GM23338 (cell line): ENCODE measurements around the gene CACHD1. TPM values are rescaled to one million over a fixed set of nuclear protein-coding genes. Genes with fewer than 3 reads are reported as not detected.

Experiments used
- ATAC-seq: fragments of 200-7000 bp; cut with Tn5 transposase; 3 replicates; pipeline ENCODE4 v1.9.1; 2020
- DNase-seq: peaks from one replicate; pipeline ENCODE4 v3.0.0-alpha.2; 2015; ENCODE audit warnings: low spot score
- H2AFZ ChIP-seq: fragments of 200-600 bp; sonication (generic); 2 replicates; pipeline ENCODE4 v1.8.0; 2016; ENCODE audit warnings: antibody characterized with exemption, mild to moderate bottlenecking, moderate library complexity
- H3F3A ChIP-seq: fragments of 200-600 bp; sonication (generic); replicated peaks from 2 replicates; pipeline ENCODE4 v1.8.0; 2017; ENCODE audit warnings: antibody characterized with exemption, mixed run types, low read depth
- H3K27ac ChIP-seq: fragments of 200-600 bp; sonication (generic); 2 replicates; pipeline ENCODE4 v1.6.1; 2016; ENCODE audit warnings: low read depth
- H3K27me3 ChIP-seq: fragments of 200-600 bp; sonication (generic); 2 replicates; pipeline ENCODE4 v1.8.0; 2016; ENCODE audit warnings: mild to moderate bottlenecking, mixed run types, moderate library complexity; ENCODE audit not compliant: insufficient read depth
- H3K36me3 ChIP-seq: fragments of 200-600 bp; sonication (generic); 2 replicates; pipeline ENCODE4 v1.8.0; 2016; ENCODE audit warnings: mild to moderate bottlenecking; ENCODE audit not compliant: insufficient read depth
- H3K4me1 ChIP-seq: fragments of 200-600 bp; sonication (generic); 2 replicates; pipeline ENCODE4 v1.8.0; 2016; ENCODE audit warnings: mild to moderate bottlenecking, moderate library complexity; ENCODE audit not compliant: insufficient read depth
- H3K4me2 ChIP-seq: fragments of 200-600 bp; sonication (generic); 2 replicates; pipeline ENCODE4 v1.7.1; 2017; ENCODE audit warnings: mixed run types
- H3K4me3 ChIP-seq: fragments of 200-600 bp; sonication (generic); 2 replicates; pipeline ENCODE4 v1.6.1; 2016; ENCODE audit warnings: mixed run types
- H3K79me2 ChIP-seq: fragments of 200-600 bp; sonication (generic); replicated peaks from 2 replicates; pipeline ENCODE4 v1.8.0; 2017; ENCODE audit warnings: mild to moderate bottlenecking; ENCODE audit not compliant: insufficient read depth
- H3K9me2 ChIP-seq: fragments of 200-600 bp; sonication (generic); 2 replicates; pipeline ENCODE4 v1.8.0; 2017; ENCODE audit not compliant: insufficient read depth
- H4K20me1 ChIP-seq: fragments of 200-600 bp; sonication (generic); replicated peaks from 2 replicates; pipeline ENCODE4 v1.8.0; 2017; ENCODE audit warnings: mild to moderate bottlenecking; ENCODE audit not compliant: insufficient read depth
- H3K27ac Mint-ChIP-seq: 2 replicates; pipeline ENCODE4 v1.8.0; 2020; ENCODE audit warnings: inconsistent platforms, mild to moderate bottlenecking, moderate library complexity, mixed read lengths
- H3K27me3 Mint-ChIP-seq: 3 replicates; pipeline ENCODE4 v1.8.0; 2022; ENCODE audit warnings: low read depth, mild to moderate bottlenecking, moderate library complexity, mixed read lengths, inconsistent platforms; ENCODE audit not compliant: insufficient read depth, poor library complexity
- H3K36me3 Mint-ChIP-seq: 3 replicates; pipeline ENCODE4 v1.8.0; 2021; ENCODE audit warnings: low read depth, mild to moderate bottlenecking, inconsistent platforms, moderate library complexity, mixed read lengths
- H3K4me1 Mint-ChIP-seq: 3 replicates; pipeline ENCODE4 v1.8.0; 2020; ENCODE audit warnings: mild to moderate bottlenecking, inconsistent platforms, mixed read lengths
- H3K4me3 Mint-ChIP-seq: 3 replicates; pipeline ENCODE4 v1.8.0; 2021; ENCODE audit warnings: moderate library complexity, mild to moderate bottlenecking, inconsistent platforms, mixed read lengths
- H3K9me3 Mint-ChIP-seq: 3 replicates; pipeline ENCODE4 v1.8.0; 2020; ENCODE audit warnings: moderate library complexity, mild to moderate bottlenecking, inconsistent platforms, mixed read lengths
- CREB1 ChIP-seq: fragments of 250-450 bp; sonication (Bioruptor Pico); IDR thresholded peaks from 2 replicates; pipeline ENCODE4 v1.5.0; 2020; ENCODE audit warnings: low read depth, mild to moderate bottlenecking, moderate library complexity
- CTCF ChIP-seq, 2 experiments: fragments of 200-600 bp in 1 of 2; sonication (generic) in 1 of 2; conservative IDR thresholded peaks; 2 replicates each; pipeline versions ENCODE4 v1.5.1 to v1.6.1; 2016 to 2017; ENCODE audit warnings: antibody characterized with exemption in 2 of 2, low read depth in 2 of 2, mild to moderate bottlenecking in 2 of 2, moderate library complexity in 1 of 2
- ETS1 ChIP-seq: IDR thresholded peaks from 2 replicates; pipeline ENCODE4 v1.6.1; 2016; ENCODE audit warnings: antibody characterized with exemption
- EZH2 ChIP-seq: fragments of 200-600 bp; sonication (generic); IDR thresholded peaks from one replicate; pipeline ENCODE4 v1.8.0; 2017; ENCODE audit warnings: antibody characterized with exemption, mild to moderate bottlenecking, low read depth; ENCODE audit not compliant: unreplicated experiment
- EZH2phosphoT487 ChIP-seq: fragments of 200-600 bp; sonication (generic); IDR thresholded peaks from one replicate; pipeline ENCODE4 v1.8.1; 2018; ENCODE audit warnings: antibody characterized with exemption; ENCODE audit not compliant: unreplicated experiment
- JUNB ChIP-seq: IDR thresholded peaks from one replicate; pipeline ENCODE4 v1.6.1; 2016; ENCODE audit warnings: antibody characterized with exemption; ENCODE audit not compliant: unreplicated experiment
- NANOG ChIP-seq: IDR thresholded peaks from 2 replicates; pipeline ENCODE4 v1.6.1; 2016; ENCODE audit warnings: antibody characterized with exemption, borderline replicate concordance
- POLR2AphosphoS5 ChIP-seq: IDR thresholded peaks from 2 replicates; pipeline ENCODE4 v1.6.1; 2016; ENCODE audit warnings: antibody characterized with exemption, low read depth
- REST ChIP-seq: IDR thresholded peaks from one replicate; pipeline ENCODE4 v1.6.1; 2018; ENCODE audit warnings: antibody characterized with exemption; ENCODE audit not compliant: unreplicated experiment
- STAT1 ChIP-seq: IDR thresholded peaks from one replicate; pipeline ENCODE4 v1.6.1; 2016; ENCODE audit warnings: antibody characterized with exemption; ENCODE audit not compliant: unreplicated experiment
- ZNF114 ChIP-seq: fragments of 250-450 bp; sonication (Bioruptor Pico); IDR thresholded peaks from 2 replicates; pipeline ENCODE4 v1.5.0; 2020; ENCODE audit warnings: mild to moderate bottlenecking, moderate library complexity
- ZNF331 ChIP-seq: fragments of 250-450 bp; sonication (Bioruptor Pico); IDR thresholded peaks from 2 replicates; pipeline ENCODE4 v1.5.0; 2020; ENCODE audit warnings: low read depth, mild to moderate bottlenecking, moderate library complexity
- ZNF462 ChIP-seq: fragments of 250-450 bp; sonication (Bioruptor Pico); IDR thresholded peaks from 2 replicates; pipeline ENCODE4 v1.5.0; 2020; ENCODE audit warnings: mild to moderate bottlenecking, moderate library complexity
- polyA plus RNA-seq: library from polyadenylated mRNA; unstranded; fragments of >200 nt; fragmentation: Nextera tagmentation; extraction: Ambion mirVana; gene quantifications from 2 replicates; pipeline ENCODE4 v1.2.1, GENCODE V29; 2016
- total RNA-seq: library from RNA; depleted of rRNA; stranded (reverse); fragments of >200 nt; shearing (Covaris generic); gene quantifications from 2 replicates; pipeline ENCODE4 v1.2.3, GENCODE V29; 2014

The CACHD1 gene
- total and polyA plus RNA-seq, 2 experiments from 2014 or later, result 12.6 to 43.7 TPM

GRCh38 chr1:64727861-64728260, 257.9 kb downstream of the CACHD1 start:
- H3K36me3 ChIP-seq, result no peaks in the 10 kb centered on the region
- Mint-ChIP-seq H3K4me3 (no peak overlapping the region), H3K9me3 (no peaks in the 10 kb centered on the region), H3K27me3 (peaks cover 3% of the 10 kb centered on the region), H3K36me3 (no peaks in the 10 kb centered on the region; the same call in 2 of the 3 replicates), H3K4me1 (peaks cover 2% of the 10 kb centered on the region; the same call in 1 of the 3 replicates), H3K27ac (no peak overlapping the region)
- peaks cover 12% of the 10 kb centered on the region; the same call in 1 of the 2 replicates for H3K9me2 ChIP-seq
- no peaks in the 10 kb centered on the region for H3F3A ChIP-seq
- H3K27ac ChIP-seq, result no peak overlapping the region
- no peak overlapping the region for H2AFZ ChIP-seq
- ATAC-seq, result no peak
- no peak overlapping the region for H3K4me3 ChIP-seq
- no peaks in the 10 kb centered on the region for H3K27me3 ChIP-seq
- H4K20me1 ChIP-seq, result no peaks in the 10 kb centered on the region
- no peaks in the 10 kb centered on the region for H3K79me2 ChIP-seq
- TF ChIP-seq ZNF114 (CRISPR knock-in tag) (no peak), ZNF462 (CRISPR knock-in tag) (no peak), EZH2phosphoT487 (no peak), EZH2 (no peak), NANOG (no peak), CREB1 (CRISPR knock-in tag) (no peak), STAT1 (no peak), POLR2AphosphoS5 (no peak), CTCF (conservative IDR thresholded peaks at IDR 0.05; ENCODE audit: low read depth in 2 of 2) (no peak), ETS1 (no peak), JUNB (no peak), REST (no peak), ZNF331 (CRISPR knock-in tag) (no peak)
- no peak for DNase-seq
- H3K4me2 ChIP-seq, result no peak overlapping the region
- no peaks in the 10 kb centered on the region for H3K4me1 ChIP-seq
